DOHH2 (cell line): ENCODE results near the gene SEMA3D.

ENCODE experiments used
- H3F3A ChIP-seq: fragments of 200-600 bp; sonication (generic), shearing (Covaris generic); 2 replicates; pipeline ENCODE4 v1.6.0; 2016; ENCODE audit warnings: antibody characterized with exemption, mild to moderate bottlenecking; ENCODE audit not compliant: control insufficient read depth, insufficient read depth
- H3K27ac ChIP-seq: fragments of 200-600 bp; sonication (generic); 2 replicates; pipeline ENCODE4 v1.5.1; 2014; ENCODE audit warnings: low read depth, mild to moderate bottlenecking, low read length, moderate library complexity
- H3K27me3 ChIP-seq: fragments of 200-600 bp; sonication (generic); 2 replicates; pipeline ENCODE4 v1.6.1; 2014; ENCODE audit warnings: mild to moderate bottlenecking, low read length, mixed read lengths; ENCODE audit not compliant: control insufficient read depth
- H3K36me3 ChIP-seq: fragments of 200-600 bp; sonication (generic); 2 replicates; pipeline ENCODE4 v1.6.1; 2014; ENCODE audit warnings: mild to moderate bottlenecking, low read length, moderate library complexity, mixed read lengths; ENCODE audit not compliant: control insufficient read depth
- H3K4me1 ChIP-seq: fragments of 200-600 bp; sonication (generic); 2 replicates; pipeline ENCODE4 v1.6.1; 2014; ENCODE audit warnings: mild to moderate bottlenecking, low read length, mixed read lengths; ENCODE audit not compliant: control insufficient read depth
- H3K4me2 ChIP-seq: fragments of 200-600 bp; sonication (generic); 2 replicates; pipeline ENCODE4 v1.6.0; 2014; ENCODE audit warnings: mild to moderate bottlenecking, low read length, moderate library complexity
- H3K4me3 ChIP-seq: fragments of 200-600 bp; sonication (generic); 2 replicates; pipeline ENCODE4 v1.5.1; 2014; ENCODE audit warnings: mild to moderate bottlenecking, low read length, mixed read lengths
- H3K79me2 ChIP-seq: fragments of 200-600 bp; sonication (generic); 2 replicates; pipeline ENCODE4 v1.6.1; 2014; ENCODE audit warnings: mild to moderate bottlenecking, low read length, mixed read lengths; ENCODE audit not compliant: control insufficient read depth
- H3K9me2 ChIP-seq: fragments of 200-600 bp; sonication (generic); replicated peaks from 2 replicates; pipeline ENCODE4 v1.6.1; 2014; ENCODE audit warnings: mild to moderate bottlenecking, low read length, mixed read lengths; ENCODE audit not compliant: control insufficient read depth
- H3K9me3 ChIP-seq: fragments of 200-600 bp; sonication (generic); 2 replicates; pipeline ENCODE4 v1.6.1; 2014; ENCODE audit warnings: antibody characterized with exemption, low read length, mixed read lengths; ENCODE audit not compliant: control insufficient read depth, insufficient read depth
- H4K20me1 ChIP-seq: fragments of 200-600 bp; sonication (generic); 2 replicates; pipeline ENCODE4 v1.6.0; 2014; ENCODE audit warnings: low read depth, mild to moderate bottlenecking, antibody characterized with exemption, low read length, moderate library complexity; ENCODE audit not compliant: control insufficient read depth, insufficient read depth
- EZH2phosphoT487 ChIP-seq: fragments of 200-600 bp; sonication (generic); IDR thresholded peaks from 2 replicates; pipeline ENCODE4 v1.6.1; 2017; ENCODE audit warnings: borderline replicate concordance, mild to moderate bottlenecking, antibody characterized with exemption, low read length, moderate library complexity, mixed read lengths
- TF ChIP-seq, protein P1 (sequence below): fragments of 200-600 bp; sonication (generic); IDR thresholded peaks from one replicate; pipeline ENCODE4 v1.5.1; 2014; ENCODE audit warnings: antibody characterized with exemption, mild to moderate bottlenecking, low read depth, low read length; ENCODE audit not compliant: poor library complexity, severe bottlenecking

SEMA3D gene

DNA sequence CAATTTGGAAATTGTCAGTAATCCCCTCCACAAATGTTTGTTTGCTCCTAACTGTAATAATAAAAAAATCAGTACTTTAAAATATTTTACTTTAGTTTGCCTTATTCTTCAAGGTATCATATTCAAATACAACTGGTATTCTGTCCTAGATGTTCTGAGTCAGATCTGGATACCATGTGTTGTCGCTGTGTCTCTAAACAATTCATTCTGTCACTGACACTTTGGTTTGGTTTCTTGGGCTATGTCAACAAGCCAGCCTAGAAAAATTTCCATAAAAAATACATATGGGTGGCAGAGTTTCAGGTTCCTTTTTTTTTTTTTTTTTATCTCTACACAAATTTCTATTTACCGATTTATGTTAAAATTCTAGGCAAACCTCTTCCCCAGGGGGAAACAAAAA lies 33.2 kb upstream of the SEMA3D start:
- TF ChIP-seq, protein P1, sequence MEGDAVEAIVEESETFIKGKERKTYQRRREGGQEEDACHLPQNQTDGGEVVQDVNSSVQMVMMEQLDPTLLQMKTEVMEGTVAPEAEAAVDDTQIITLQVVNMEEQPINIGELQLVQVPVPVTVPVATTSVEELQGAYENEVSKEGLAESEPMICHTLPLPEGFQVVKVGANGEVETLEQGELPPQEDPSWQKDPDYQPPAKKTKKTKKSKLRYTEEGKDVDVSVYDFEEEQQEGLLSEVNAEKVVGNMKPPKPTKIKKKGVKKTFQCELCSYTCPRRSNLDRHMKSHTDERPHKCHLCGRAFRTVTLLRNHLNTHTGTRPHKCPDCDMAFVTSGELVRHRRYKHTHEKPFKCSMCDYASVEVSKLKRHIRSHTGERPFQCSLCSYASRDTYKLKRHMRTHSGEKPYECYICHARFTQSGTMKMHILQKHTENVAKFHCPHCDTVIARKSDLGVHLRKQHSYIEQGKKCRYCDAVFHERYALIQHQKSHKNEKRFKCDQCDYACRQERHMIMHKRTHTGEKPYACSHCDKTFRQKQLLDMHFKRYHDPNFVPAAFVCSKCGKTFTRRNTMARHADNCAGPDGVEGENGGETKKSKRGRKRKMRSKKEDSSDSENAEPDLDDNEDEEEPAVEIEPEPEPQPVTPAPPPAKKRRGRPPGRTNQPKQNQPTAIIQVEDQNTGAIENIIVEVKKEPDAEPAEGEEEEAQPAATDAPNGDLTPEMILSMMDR, result no peak
- no peak for TF ChIP-seq EZH2phosphoT487

DNA sequence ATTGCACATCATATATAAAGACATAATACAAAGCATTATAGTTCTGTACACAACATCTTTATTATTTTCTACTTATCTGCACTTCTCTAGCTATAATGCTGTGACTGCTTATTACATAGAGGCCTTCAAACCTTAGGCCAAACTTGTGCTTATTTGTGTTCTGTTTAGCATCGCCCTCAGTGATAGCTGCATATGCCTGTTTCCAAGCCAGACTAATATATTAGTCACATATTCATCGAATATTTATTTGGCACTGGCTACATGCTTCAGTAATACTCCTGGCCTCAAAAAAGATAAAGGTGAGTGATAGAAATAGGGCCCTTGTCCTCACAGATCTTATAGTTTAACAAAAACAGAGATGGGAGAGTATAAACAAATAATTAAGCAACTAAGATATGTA lies 30.2 kb upstream of the SEMA3D start:
- Histone ChIP-seq H3K36me3 (no peaks in the 10 kb centered on the region), H3K79me2 (no peaks in the 10 kb centered on the region), H3K9me3 (no peaks in the 10 kb centered on the region), H3K4me3 (no peak overlapping the region), H3K4me1 (no peaks in the 10 kb centered on the region), H3K4me2 (no peak overlapping the region), H3K27ac (no peak overlapping the region), H3F3A (no peaks in the 10 kb centered on the region), H3K27me3 (no peaks in the 10 kb centered on the region), H4K20me1 (no peaks in the 10 kb centered on the region), H3K9me2 (no peaks in the 10 kb centered on the region)
- TF ChIP-seq, protein P1, result no peak
- no peak for TF ChIP-seq EZH2phosphoT487

More for the DNA sequence above, 33.2 kb upstream of the SEMA3D start:
- H3K9me2 ChIP-seq, result no peaks in the 10 kb centered on the region
- no peaks in the 10 kb centered on the region for H3K27me3 ChIP-seq
- no peaks in the 10 kb centered on the region for H3K4me1 ChIP-seq
- no peak overlapping the region for H3K4me2 ChIP-seq
- H3K79me2 ChIP-seq, result no peaks in the 10 kb centered on the region
- H4K20me1 ChIP-seq, result no peaks in the 10 kb centered on the region
- H3K4me3 ChIP-seq, result no peak overlapping the region
- H3K36me3 ChIP-seq, result no peaks in the 10 kb centered on the region
- H3K27ac ChIP-seq, result no peak overlapping the region
- no peaks in the 10 kb centered on the region for H3K9me3 ChIP-seq
- no peaks in the 10 kb centered on the region for H3F3A ChIP-seq

DNA sequence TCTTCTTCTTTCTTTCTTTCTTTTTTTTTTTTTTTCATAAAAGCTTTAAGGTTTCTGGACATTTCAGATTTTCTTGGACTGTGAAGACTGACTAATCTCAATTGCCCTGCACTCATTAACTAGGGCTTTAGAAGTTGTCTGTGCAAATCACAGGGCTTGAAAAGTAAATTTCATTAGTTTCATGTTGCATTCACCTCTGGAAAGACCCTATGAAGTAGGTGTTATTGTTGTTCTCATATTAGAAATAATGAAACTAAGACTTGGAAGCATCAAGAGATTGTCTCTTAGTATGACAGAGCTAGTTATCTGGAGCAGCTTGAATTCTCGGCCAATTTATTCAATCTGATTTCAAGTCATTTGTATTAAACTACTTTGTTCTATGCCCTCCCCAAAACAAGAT lies 28.2 kb upstream of the SEMA3D start:
- no peak overlapping the region for H3K27ac ChIP-seq
- no peaks in the 10 kb centered on the region for H3F3A ChIP-seq
- H4K20me1 ChIP-seq, result no peaks in the 10 kb centered on the region
- H3K9me3 ChIP-seq, result no peaks in the 10 kb centered on the region
- H3K4me1 ChIP-seq, result no peaks in the 10 kb centered on the region
- H3K4me3 ChIP-seq, result no peak overlapping the region
- no peaks in the 10 kb centered on the region for H3K27me3 ChIP-seq
- no peaks in the 10 kb centered on the region for H3K79me2 ChIP-seq
- H3K4me2 ChIP-seq, result no peak overlapping the region
- TF ChIP-seq, protein P1, result no peak
- H3K9me2 ChIP-seq, result no peaks in the 10 kb centered on the region
- no peaks in the 10 kb centered on the region for H3K36me3 ChIP-seq

DNA sequence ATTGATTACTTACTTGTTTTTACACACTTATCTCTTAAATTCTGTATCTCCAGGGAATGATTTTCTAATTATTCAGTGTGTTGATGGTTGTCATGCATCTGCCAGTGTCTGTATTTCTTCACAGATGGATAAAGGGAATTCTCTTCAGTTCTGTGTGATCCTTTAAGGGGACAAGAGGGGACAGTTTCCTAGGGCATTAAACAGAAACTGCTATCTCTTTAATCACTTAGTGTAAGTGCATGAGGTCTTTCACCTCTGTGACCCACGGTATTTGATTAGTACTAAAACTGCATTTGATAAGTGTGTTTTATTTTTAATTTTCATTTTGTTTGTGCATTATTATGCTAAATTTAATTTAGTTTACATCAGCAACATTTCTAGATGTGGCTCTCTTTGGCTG lies 26.6 kb upstream of the SEMA3D start:
- no peaks in the 10 kb centered on the region for H3K9me3 ChIP-seq
- no peak for TF ChIP-seq EZH2phosphoT487
- TF ChIP-seq, protein P1, result no peak

More for the DNA sequence above, 26.6 kb upstream of the SEMA3D start:
- Histone ChIP-seq H3K4me3 (no peak overlapping the region), H3K27me3 (no peaks in the 10 kb centered on the region), H3K4me1 (no peaks in the 10 kb centered on the region), H3K27ac (no peak overlapping the region), H3K4me2 (no peak overlapping the region), H3F3A (no peaks in the 10 kb centered on the region), H3K79me2 (no peaks in the 10 kb centered on the region), H3K36me3 (no peaks in the 10 kb centered on the region), H3K9me2 (no peaks in the 10 kb centered on the region), H4K20me1 (no peaks in the 10 kb centered on the region)
